ENCODE measurements around the gene PSTPIP1.

The PSTPIP1 gene

GRCh38 chr15:77030048-77030927, 35.4 kb downstream of the PSTPIP1 start:
- no peak for TF ChIP-seq ZNF274 (IDR thresholded peaks at IDR 0.05; ENCODE audit: low read depth, low read length)

GRCh38 chr15:77030928-77031375, 36.0 kb downstream of the PSTPIP1 start:
- no peak for TF ChIP-seq ZNF274 (IDR thresholded peaks at IDR 0.05; ENCODE audit: low read depth, low read length)
- no peak overlapping the region for H3K4me3 ChIP-seq (ENCODE audit: low read length)

More at GRCh38 chr15:77030048-77030927, 35.4 kb downstream of the PSTPIP1 start:
- no peak overlapping the region for H3K4me3 ChIP-seq (ENCODE audit: low read length)

- H3K4me3 ChIP-seq (ENCODE audit: low read length), result no peak overlapping the region
- no peak for TF ChIP-seq ZNF274 (IDR thresholded peaks at IDR 0.05; ENCODE audit: low read depth, low read length)
Measured at GRCh38 chr15:77031376-77032050, 36.6 kb downstream of the PSTPIP1 start.

GRCh38 chr15:77032052-77032646, 37.2 kb downstream of the PSTPIP1 start:
- H3K4me3 ChIP-seq (ENCODE audit: low read length), result no peak overlapping the region
- TF ChIP-seq ZNF274 (IDR thresholded peaks at IDR 0.05; ENCODE audit: low read depth, low read length), result no peak

- TF ChIP-seq ZNF274 (IDR thresholded peaks at IDR 0.05; ENCODE audit: low read depth, low read length), result no peak
- H3K4me3 ChIP-seq (ENCODE audit: low read length), result no peak overlapping the region
Measured at GRCh38 chr15:77032647-77033416, 37.9 kb downstream of the PSTPIP1 start.

GRCh38 chr15:77033417-77033728, 38.4 kb downstream of the PSTPIP1 start:
- no peak overlapping the region for H3K4me3 ChIP-seq (ENCODE audit: low read length)
- no peak for TF ChIP-seq ZNF274 (IDR thresholded peaks at IDR 0.05; ENCODE audit: low read depth, low read length)

- TF ChIP-seq ZNF274 (IDR thresholded peaks at IDR 0.05; ENCODE audit: low read depth, low read length), result no peak
- H3K4me3 ChIP-seq (ENCODE audit: low read length), result no peak overlapping the region
Measured at GRCh38 chr15:77033729-77034671, 39.1 kb downstream of the PSTPIP1 start.

- no peak overlapping the region for H3K4me3 ChIP-seq (ENCODE audit: low read length)
- no peak for TF ChIP-seq ZNF274 (IDR thresholded peaks at IDR 0.05; ENCODE audit: low read depth, low read length)
Measured at GRCh38 chr15:77034695-77035489, 40.0 kb downstream of the PSTPIP1 start.

GRCh38 chr15:77035584-77035983, 40.7 kb downstream of the PSTPIP1 start:
- no peak overlapping the region for H3K4me3 ChIP-seq (ENCODE audit: low read length)
- TF ChIP-seq ZNF274 (IDR thresholded peaks at IDR 0.05; ENCODE audit: low read depth, low read length), result no peak

- TF ChIP-seq ZNF274 (IDR thresholded peaks at IDR 0.05; ENCODE audit: low read depth, low read length), result no peak
- H3K4me3 ChIP-seq (ENCODE audit: low read length), result no peak overlapping the region
Measured at GRCh38 chr15:77035999-77036471, 41.1 kb downstream of the PSTPIP1 start.

GRCh38 chr15:77036537-77037387, 41.8 kb downstream of the PSTPIP1 start:
- no peak for TF ChIP-seq ZNF274 (IDR thresholded peaks at IDR 0.05; ENCODE audit: low read depth, low read length)

More at GRCh38 chr15:77036537-77037387, 41.8 kb downstream of the PSTPIP1 start:
- no peak overlapping the region for H3K4me3 ChIP-seq (ENCODE audit: low read length)
